Lower lobe of right lung (tissue), 2 donors: Measurements from ENCODE around the gene RPP40. TPM values are rescaled to one million over a fixed set of nuclear protein-coding genes. Genes with fewer than 3 reads are reported as not detected.

Experiments used
- ATAC-seq, 2 donors: fragments of 200-7000 bp; cut with Tn5 transposase; one replicate each; pipeline ENCODE4 v1.9.1; 2020 to 2022; ENCODE audit warnings: mild to moderate bottlenecking in 2 of 2, moderate library complexity in 2 of 2
- DNase-seq: peaks from one replicate; pipeline ENCODE4 v3.0.0-alpha.2; 2020
- H3K27ac ChIP-seq: fragments of 200-600 bp; one replicate; pipeline ENCODE4 v1.8.0; 2022
- H3K27me3 ChIP-seq: fragments of 200-600 bp; one replicate; pipeline ENCODE4 v1.8.0; 2022; ENCODE audit warnings: low read depth
- H3K36me3 ChIP-seq: fragments of 200-600 bp; one replicate; pipeline ENCODE4 v1.8.0; 2022; ENCODE audit warnings: mild to moderate bottlenecking
- H3K4me1 ChIP-seq: fragments of 200-600 bp; one replicate; pipeline ENCODE4 v1.8.0; 2022
- H3K4me3 ChIP-seq: fragments of 200-600 bp; one replicate; pipeline ENCODE4 v1.8.0; 2022; ENCODE audit warnings: mild to moderate bottlenecking
- H3K9me3 ChIP-seq: fragments of 200-600 bp; one replicate; pipeline ENCODE4 v1.8.0; 2022
- CTCF ChIP-seq: fragments of 200-600 bp; IDR thresholded peaks from one replicate; pipeline ENCODE4 v1.8.0; 2022; ENCODE audit warnings: antibody characterized with exemption, mild to moderate bottlenecking
- intact Hi-C: fragments of 100-400 bp; cut with DNase I; formaldehyde crosslinking; loops from one replicate; pipeline ENCODE4 v1.11.0; 2022
- total RNA-seq: library from RNA; stranded (reverse); fragmentation: NEBNext Ultra II Directional; extraction: Animal tissue kit (Norgen Biotek cat#: 25700); gene quantifications from one replicate; pipeline ENCODE4 v1.2.1, GENCODE V29; 2021
- donor health status: DM: no; HTN: yes; CAD: no; lungs with severe emphysema.

RPP40 gene
- total RNA-seq, 1 donor from 2014 or later: 2.5 TPM

DNA sequence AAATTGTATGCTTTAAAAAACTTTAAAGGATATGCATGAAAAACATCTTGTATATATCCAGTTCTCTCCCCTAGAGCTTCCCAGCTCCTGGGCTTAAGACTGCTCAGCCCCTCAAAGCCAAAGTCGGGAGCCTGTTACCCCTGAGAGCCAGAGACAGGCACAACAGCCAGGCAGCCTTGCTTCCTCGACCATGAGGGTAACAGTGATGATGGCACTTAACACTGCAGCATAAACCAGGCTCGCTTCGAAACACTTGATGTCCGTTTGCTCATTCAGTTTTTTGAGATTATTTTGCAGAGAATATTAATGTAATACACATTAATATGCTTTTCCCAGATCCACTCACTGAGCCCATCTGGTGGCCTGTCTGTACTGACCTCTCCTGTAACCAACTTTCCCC lies 47.2 kb downstream of the RPP40 start:
- H3K27ac ChIP-seq: no peak overlapping the region
- no peaks in the 10 kb centered on the region for H3K27me3 ChIP-seq
- no peaks in the 10 kb centered on the region for H3K4me1 ChIP-seq
- no peak for TF ChIP-seq CTCF
- no peak overlapping the region for H3K4me3 ChIP-seq
- intact Hi-C loops: no loop called here
- DNase-seq (no peak), ATAC-seq (no peak)
- H3K9me3 ChIP-seq: no peaks in the 10 kb centered on the region
- peaks cover 32% of the 10 kb centered on the region for H3K36me3 ChIP-seq

- no peak for ATAC-seq
- DNase-seq: no peak
- H3K27ac ChIP-seq: no peak overlapping the region
- no peak overlapping the region for H3K4me3 ChIP-seq
- no peaks in the 10 kb centered on the region for H3K27me3 ChIP-seq
- no peak for TF ChIP-seq CTCF
- no peaks in the 10 kb centered on the region for H3K9me3 ChIP-seq
- H3K4me1 ChIP-seq: no peaks in the 10 kb centered on the region
- intact Hi-C loops: no loop called here
- H3K36me3 ChIP-seq: peaks cover 45% of the 10 kb centered on the region
These were observed 50.4 kb downstream of the RPP40 start for GRCh38 chr6:4953440-4953839.

DNA sequence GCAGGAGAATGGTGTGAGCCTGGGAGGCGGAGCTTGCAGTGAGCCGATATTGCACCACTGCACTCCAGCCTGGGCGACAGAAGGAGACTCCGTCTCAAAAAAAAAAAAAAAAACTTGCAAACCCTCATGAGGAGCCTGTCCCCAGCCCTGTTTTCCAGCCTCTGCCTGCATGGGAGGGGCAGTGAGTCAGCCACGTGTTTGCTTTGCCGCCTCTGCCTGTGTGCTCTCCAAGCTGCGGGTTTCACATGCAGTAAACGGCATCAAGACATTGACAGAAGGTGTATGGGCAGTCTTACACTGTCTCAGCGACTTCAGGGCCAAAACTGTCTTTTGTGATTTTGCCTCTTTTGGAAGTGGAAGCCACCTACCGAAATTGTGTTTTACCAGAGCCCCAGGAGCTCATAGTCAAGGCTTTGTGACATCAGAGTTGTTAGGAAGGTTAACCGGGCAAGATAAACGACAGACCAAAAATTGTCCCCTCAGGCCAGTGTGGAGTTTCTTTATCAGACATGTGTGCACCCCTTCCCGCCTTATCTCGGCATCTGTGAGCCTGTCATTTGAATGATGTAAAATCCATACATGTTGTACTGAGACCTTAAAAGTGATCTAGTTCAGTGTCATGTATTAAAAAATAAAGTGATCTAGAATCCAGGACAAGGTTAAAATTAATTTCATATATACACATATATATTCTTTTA lies 52.9 kb downstream of the RPP40 start:
- H3K27ac ChIP-seq: no peak overlapping the region
- no peaks in the 10 kb centered on the region for H3K4me1 ChIP-seq
- ATAC-seq (no peak), DNase-seq (no peak)
- no peaks in the 10 kb centered on the region for H3K9me3 ChIP-seq
- intact Hi-C loops: no loop called here
- H3K27me3 ChIP-seq: no peaks in the 10 kb centered on the region
- no peak overlapping the region for H3K4me3 ChIP-seq
- TF ChIP-seq CTCF: no peak
- peaks cover 54% of the 10 kb centered on the region for H3K36me3 ChIP-seq

DNA sequence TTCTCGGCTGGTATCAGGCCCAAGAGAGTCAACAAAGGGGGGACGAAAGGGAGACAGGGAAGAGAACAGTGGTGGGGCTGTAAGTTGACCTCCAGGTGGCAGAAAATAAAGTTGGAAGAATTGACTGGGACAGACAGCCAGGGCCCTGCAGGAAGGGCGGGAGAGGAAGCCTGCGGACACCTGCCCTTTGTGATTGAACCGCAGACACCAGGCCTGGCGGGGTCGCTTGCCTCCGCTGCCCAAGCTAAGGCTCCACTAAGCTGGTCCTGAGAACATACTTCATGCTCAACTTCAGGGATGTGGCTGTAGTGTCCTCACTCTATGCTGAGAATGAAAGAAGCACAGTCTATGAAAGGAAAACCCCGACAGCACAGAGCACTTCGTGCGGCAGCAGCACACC lies 53.8 kb downstream of the RPP40 start:
- peaks cover 63% of the 10 kb centered on the region for H3K36me3 ChIP-seq
- no peak for DNase-seq
- no peak overlapping the region for H3K4me3 ChIP-seq
- intact Hi-C loops: no loop called here
- no peak for ATAC-seq
- no peak for TF ChIP-seq CTCF
- H3K27ac ChIP-seq: no peak overlapping the region
- H3K4me1 ChIP-seq: no peaks in the 10 kb centered on the region
- no peaks in the 10 kb centered on the region for H3K9me3 ChIP-seq
- H3K27me3 ChIP-seq: no peaks in the 10 kb centered on the region

- TF ChIP-seq CTCF: no peak
- Histone ChIP-seq H3K27me3 (no peaks in the 10 kb centered on the region), H3K4me3 (no peak overlapping the region), H3K9me3 (no peaks in the 10 kb centered on the region), H3K4me1 (no peaks in the 10 kb centered on the region), H3K36me3 (peaks cover 63% of the 10 kb centered on the region), H3K27ac (no peak overlapping the region)
- DNase-seq: no peak
- intact Hi-C loops: no loop called here
- no peak for ATAC-seq
These were observed 54.9 kb downstream of the RPP40 start for GRCh38 chr6:4948781-4949450.
